IPS-18c (cell line): ENCODE measurements around the gene EHBP1.
"Not testable (repeated sequence)": the region's sequence is repeated elsewhere in the genome, so short reads cannot be mapped to it uniquely, and the experiment has no call there.

Source experiments
- H3K4me3 ChIP-seq: 2 replicates; pipeline ENCODE4 v1.7.0; 2013; ENCODE audit warnings: low read depth, mild to moderate bottlenecking, low read length, moderate library complexity; ENCODE audit not compliant: insufficient read depth
- H3K9me3 ChIP-seq: one replicate; pipeline ENCODE4 v1.6.1; 2013; ENCODE audit warnings: mild to moderate bottlenecking, low read length, moderate library complexity; ENCODE audit not compliant: control insufficient read depth, insufficient read depth

EHBP1 gene

DNA sequence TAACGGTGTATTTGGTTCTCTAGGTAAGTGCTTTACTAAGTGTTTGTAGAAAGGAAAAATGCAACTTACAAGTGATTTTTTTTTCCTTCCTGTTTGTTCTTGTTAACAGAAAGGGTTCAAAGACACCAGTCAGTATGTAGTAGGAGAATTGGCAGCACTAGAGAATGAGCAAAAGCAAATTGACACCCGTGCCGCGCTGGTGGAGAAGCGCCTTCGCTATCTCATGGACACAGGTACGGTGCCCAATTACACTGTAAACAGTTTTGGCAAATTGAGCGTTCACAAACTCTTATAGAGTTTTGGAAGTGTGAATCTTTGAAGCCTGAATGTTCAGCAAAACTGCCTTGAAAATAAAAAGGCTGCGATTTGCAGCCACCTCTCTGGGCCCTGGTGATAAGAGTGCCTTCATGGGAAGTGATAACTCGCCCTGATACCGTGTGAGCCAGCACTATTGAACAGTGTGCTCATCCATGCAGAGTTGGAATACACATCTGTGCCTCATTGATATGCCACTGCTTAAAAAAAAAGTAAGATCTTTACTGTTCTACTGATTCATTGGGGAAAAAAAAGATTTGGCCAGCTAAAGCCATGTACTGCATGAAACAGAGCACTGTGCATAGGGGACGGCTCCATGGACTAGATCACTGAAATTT lies 291.1 kb downstream of the EHBP1 start:
- no peak overlapping the region for H3K4me3 ChIP-seq
- no peaks in the 10 kb centered on the region for H3K9me3 ChIP-seq

DNA sequence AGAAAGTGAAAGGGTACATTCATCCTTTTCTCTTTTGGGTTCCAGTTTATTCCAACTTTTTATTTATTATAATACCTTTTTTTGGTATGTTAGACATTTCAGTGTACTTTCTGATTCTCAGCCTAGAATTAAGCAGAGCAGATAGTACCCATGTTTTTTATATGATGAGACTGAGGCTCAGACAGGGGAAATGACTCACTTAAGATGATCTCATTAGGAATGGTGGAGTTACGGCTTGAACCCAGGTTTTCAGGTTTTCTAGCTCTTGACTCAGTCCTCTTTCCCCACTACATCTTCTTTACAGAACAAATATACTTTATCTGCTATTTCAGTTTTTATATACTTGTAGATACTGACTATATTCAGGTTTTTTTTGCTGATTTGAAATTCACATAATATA lies 293.4 kb downstream of the EHBP1 start:
- Histone ChIP-seq H3K4me3 (no peak overlapping the region), H3K9me3 (no peaks in the 10 kb centered on the region)

GRCh38 chr2:62999905-63000304 lies 294.4 kb downstream of the EHBP1 start:
- no peak overlapping the region for H3K4me3 ChIP-seq

DNA sequence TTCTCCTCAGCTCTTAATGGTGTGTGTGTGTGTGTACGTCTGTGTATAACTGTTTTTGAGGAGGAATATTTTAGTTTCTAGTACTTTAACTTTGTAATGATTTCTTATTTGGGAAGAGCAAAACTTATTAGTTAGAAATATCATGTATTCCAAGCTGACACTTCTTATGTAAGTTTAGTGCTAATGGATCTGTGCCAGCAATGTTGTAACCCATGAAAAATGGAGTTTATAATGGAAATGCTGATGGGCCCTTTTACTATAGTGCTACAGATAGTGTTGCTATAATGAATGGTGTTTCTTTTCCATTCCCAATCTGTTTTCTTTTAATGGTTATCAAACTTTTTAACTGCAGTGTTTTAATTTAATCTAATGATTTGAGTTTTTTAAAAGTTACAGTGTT lies 295.3 kb downstream of the EHBP1 start:
- H3K9me3 ChIP-seq: no peaks in the 10 kb centered on the region
- H3K4me3 ChIP-seq: no peak overlapping the region

More at GRCh38 chr2:62999905-63000304, 294.4 kb downstream of the EHBP1 start:
- H3K9me3 ChIP-seq: no peaks in the 10 kb centered on the region

- H3K9me3 ChIP-seq: no peaks in the 10 kb centered on the region
Measured at GRCh38 chr2:63001576-63001975, 296.1 kb downstream of the EHBP1 start.

DNA sequence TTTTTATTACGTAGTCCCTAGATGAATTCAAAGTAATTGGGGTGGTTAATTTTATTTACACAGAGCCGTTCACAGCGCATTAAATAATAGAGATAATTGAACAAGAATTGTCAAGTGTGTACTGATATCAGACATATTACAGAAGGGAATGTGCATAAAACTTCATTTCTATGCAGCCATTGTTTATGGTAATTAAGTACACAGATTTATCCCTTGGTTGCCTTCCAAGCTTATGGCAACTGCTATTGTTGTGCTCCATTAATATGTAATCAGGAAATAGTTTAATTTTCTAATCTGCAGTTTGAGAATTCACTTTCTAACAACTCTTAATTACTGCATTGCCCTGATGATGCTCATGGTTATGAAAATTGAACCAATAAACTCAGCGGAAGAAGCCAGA lies 297.8 kb downstream of the EHBP1 start:
- Histone ChIP-seq H3K4me3 (no peak overlapping the region), H3K9me3 (no peaks in the 10 kb centered on the region)

More at GRCh38 chr2:63001576-63001975, 296.1 kb downstream of the EHBP1 start:
- H3K4me3 ChIP-seq: no peak overlapping the region

- Histone ChIP-seq H3K4me3 (no peak overlapping the region), H3K9me3 (no peaks in the 10 kb centered on the region)
Measured at GRCh38 chr2:63007813-63008458, 302.4 kb downstream of the EHBP1 start.

GRCh38 chr2:63008838-63009237 lies 303.3 kb downstream of the EHBP1 start:
- Histone ChIP-seq H3K4me3 (no peak overlapping the region), H3K9me3 (no peaks in the 10 kb centered on the region)

GRCh38 chr2:63009490-63009889 lies 304.0 kb downstream of the EHBP1 start:
- Histone ChIP-seq H3K9me3 (no peaks in the 10 kb centered on the region), H3K4me3 (no peak overlapping the region)

GRCh38 chr2:63012541-63012940 lies 307.0 kb downstream of the EHBP1 start:
- no peak overlapping the region for H3K4me3 ChIP-seq
- H3K9me3 ChIP-seq: no peaks in the 10 kb centered on the region

GRCh38 chr2:63013438-63013837 lies 307.9 kb downstream of the EHBP1 start:
- Histone ChIP-seq H3K9me3 (no peaks in the 10 kb centered on the region), H3K4me3 (no peak overlapping the region)

DNA sequence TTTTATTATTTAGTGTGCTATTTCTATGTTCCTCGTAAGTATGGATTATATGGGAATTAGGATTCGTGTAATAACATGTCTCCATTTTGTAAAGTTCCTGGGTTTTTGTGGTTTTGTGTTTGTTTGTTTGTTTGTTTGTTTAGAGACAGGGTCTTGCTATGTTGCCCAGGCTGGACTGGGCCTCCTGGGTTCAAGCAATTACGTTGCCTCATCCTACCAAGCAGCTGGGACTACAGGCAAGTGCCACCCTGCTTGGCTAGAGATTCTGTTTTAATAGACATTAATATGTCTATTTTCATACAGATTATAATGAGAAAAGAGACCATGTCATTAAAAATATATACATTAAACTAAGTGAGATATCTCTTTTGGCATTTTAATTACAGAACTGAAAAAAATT lies 309.9 kb downstream of the EHBP1 start:
- H3K4me3 ChIP-seq: no peak overlapping the region
- no peaks in the 10 kb centered on the region for H3K9me3 ChIP-seq

- H3K4me3 ChIP-seq: no peak overlapping the region
- H3K9me3 ChIP-seq: no peaks in the 10 kb centered on the region
Measured at GRCh38 chr2:63018439-63018838, 312.9 kb downstream of the EHBP1 start.

DNA sequence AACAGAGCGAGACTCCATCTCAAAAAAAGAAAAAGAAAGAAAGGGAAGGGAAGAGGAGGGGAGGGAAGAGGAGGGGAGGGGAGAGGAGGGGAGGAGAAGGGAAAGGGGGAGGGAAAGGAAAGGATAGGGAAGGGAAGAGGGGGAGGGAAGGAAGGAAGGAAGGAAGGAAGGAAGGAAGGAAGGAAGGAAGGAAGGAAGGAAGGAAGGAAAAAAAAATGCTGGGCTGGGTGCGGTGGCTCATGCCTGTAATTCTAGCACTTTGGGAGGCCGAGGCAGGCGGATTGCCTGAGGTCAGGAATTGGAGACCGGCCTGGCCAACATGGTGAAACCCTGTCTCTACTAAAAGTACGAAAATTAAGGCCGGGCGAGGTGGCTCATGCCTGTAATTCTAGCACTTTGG lies 314.2 kb downstream of the EHBP1 start:
- not testable (repeated sequence) for H3K4me3 ChIP-seq, H3K9me3 ChIP-seq

DNA sequence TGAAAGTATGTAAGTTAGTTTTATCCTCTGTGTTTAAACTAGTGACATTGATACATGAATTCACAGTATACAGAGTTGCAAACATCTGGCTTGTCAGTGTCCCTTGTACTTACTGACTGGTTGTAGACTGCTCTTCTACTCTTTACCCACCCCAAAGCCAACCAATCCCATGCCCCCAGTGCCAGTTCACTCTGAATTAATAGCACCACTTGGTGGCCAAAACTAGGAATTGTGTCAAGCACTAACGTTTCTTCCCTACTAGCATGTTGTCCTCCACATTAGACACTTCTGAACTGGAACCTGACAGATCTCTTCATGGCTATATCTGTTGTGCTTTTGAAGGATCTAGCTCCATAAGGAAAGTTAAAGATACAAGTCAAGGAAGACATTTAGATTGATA lies 317.9 kb downstream of the EHBP1 start:
- H3K4me3 ChIP-seq: no peak overlapping the region
- H3K9me3 ChIP-seq: no peaks in the 10 kb centered on the region

DNA sequence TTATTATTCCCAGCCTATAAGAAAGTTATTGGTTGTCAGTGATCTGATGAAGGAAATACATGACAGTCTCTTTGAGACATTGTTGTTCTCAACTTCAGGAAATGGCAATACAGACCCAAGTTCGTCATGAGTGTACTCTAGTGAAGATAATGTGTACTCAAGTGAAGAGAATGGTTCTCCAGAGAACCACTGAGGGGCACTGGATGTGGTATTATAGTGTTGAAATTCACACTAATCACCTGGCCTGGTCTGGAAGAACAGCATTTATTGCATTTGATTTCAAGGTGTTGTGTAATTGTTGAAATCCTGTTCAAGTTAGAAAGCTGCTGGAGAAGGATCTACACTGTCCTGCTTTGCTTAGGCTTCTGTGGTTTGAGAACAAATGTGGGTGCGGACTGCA lies 321.7 kb downstream of the EHBP1 start:
- no peaks in the 10 kb centered on the region for H3K9me3 ChIP-seq
- no peak overlapping the region for H3K4me3 ChIP-seq

DNA sequence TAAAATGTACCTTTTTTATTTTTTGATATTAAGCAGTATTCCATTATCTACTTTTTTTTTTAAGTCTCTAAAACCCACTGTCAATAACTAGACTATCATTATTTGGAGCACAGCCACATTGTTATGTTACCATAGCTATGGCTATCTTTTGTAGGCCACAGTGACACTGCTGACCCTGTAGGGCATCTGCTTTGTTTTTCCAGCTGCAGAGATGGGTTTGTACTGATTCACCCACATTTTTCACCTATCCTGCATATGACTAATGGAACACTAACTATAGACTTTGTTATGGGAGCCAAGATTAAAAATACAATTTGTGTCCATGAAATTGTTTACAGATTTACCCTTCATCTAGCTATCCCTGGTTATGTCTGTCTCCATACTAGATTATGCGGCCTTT lies 323.5 kb downstream of the EHBP1 start:
- H3K9me3 ChIP-seq: no peaks in the 10 kb centered on the region

GRCh38 chr2:63034526-63034925 lies 329.0 kb downstream of the EHBP1 start:
- no peak overlapping the region for H3K4me3 ChIP-seq

More for the DNA sequence above, 323.5 kb downstream of the EHBP1 start:
- no peak overlapping the region for H3K4me3 ChIP-seq

GRCh38 chr2:63035169-63035568 lies 329.7 kb downstream of the EHBP1 start:
- H3K4me3 ChIP-seq: no peak overlapping the region

More at GRCh38 chr2:63034526-63034925, 329.0 kb downstream of the EHBP1 start:
- no peaks in the 10 kb centered on the region for H3K9me3 ChIP-seq

More at GRCh38 chr2:63035169-63035568, 329.7 kb downstream of the EHBP1 start:
- H3K9me3 ChIP-seq: no peaks in the 10 kb centered on the region
